HepG2 (cell line): Measurements from ENCODE around the gene SNU13. TPM values are rescaled to one million over a fixed set of nuclear protein-coding genes. Genes with fewer than 3 reads are reported as not detected.

Experiments
- CHCHD3 ChIP-seq: sonication (generic); formaldehyde crosslinking; IDR thresholded peaks from 2 replicates; pipeline ENCODE4 v1.8.0; 2022; ENCODE audit warnings: mild to moderate bottlenecking, missing genetic modification reagents, moderate library complexity
- ETV6 ChIP-seq: sonication (generic); formaldehyde crosslinking; conservative IDR thresholded peaks from 2 replicates; pipeline ENCODE4 v1.4.0; 2020; ENCODE audit warnings: missing genetic modification reagents
- GLI4 ChIP-seq: sonication (generic); formaldehyde crosslinking; IDR thresholded peaks from 2 replicates; pipeline ENCODE4 v1.5.1; 2020; ENCODE audit warnings: missing genetic modification reagents, mild to moderate bottlenecking, moderate library complexity, borderline replicate concordance
- POGK ChIP-seq: sonication (generic); formaldehyde crosslinking; conservative IDR thresholded peaks from 2 replicates; pipeline ENCODE4 v1.8.0; 2022; ENCODE audit warnings: mild to moderate bottlenecking, moderate library complexity, missing genetic modification reagents
- POGZ ChIP-seq: sonication (generic); formaldehyde crosslinking; IDR thresholded peaks from 2 replicates; pipeline ENCODE4 v1.4.0; 2020; ENCODE audit warnings: mild to moderate bottlenecking, missing genetic modification reagents
- SIN3A ChIP-seq: IDR thresholded peaks from 2 replicates; pipeline ENCODE4 v1.6.1; 2011; ENCODE audit warnings: low read depth, mild to moderate bottlenecking, control low read depth, low read length, borderline replicate concordance
- SRSF4 ChIP-seq: fragments of 200-400 bp; formaldehyde crosslinking; IDR thresholded peaks from one replicate; pipeline ENCODE4 v1.6.1; 2018; ENCODE audit warnings: mild to moderate bottlenecking, low read depth, low read length, moderate library complexity; ENCODE audit not compliant: poor library complexity, severe bottlenecking
- TBX3 ChIP-seq: fragments of 450-650 bp; IDR thresholded peaks from 2 replicates; pipeline ENCODE4 v1.6.1; 2017; ENCODE audit warnings: antibody characterized with exemption, mild to moderate bottlenecking, inconsistent platforms, borderline replicate concordance
- TP53 ChIP-seq: sonication (generic); formaldehyde crosslinking; conservative IDR thresholded peaks from 2 replicates; pipeline ENCODE4 v1.4.0; 2020; ENCODE audit warnings: missing genetic modification reagents
- TSC22D2 ChIP-seq: sonication (generic); formaldehyde crosslinking; IDR thresholded peaks from 2 replicates; pipeline ENCODE4 v1.5.1; 2020; ENCODE audit warnings: missing genetic modification reagents, mild to moderate bottlenecking, borderline replicate concordance
- ZBTB43 ChIP-seq: sonication (generic); formaldehyde crosslinking; conservative IDR thresholded peaks from 2 replicates; pipeline ENCODE4 v1.4.0; 2020; ENCODE audit warnings: missing genetic modification reagents
- ZMYM2 ChIP-seq: sonication (generic); formaldehyde crosslinking; IDR thresholded peaks from 2 replicates; pipeline ENCODE4 v1.8.0; 2022; ENCODE audit warnings: mild to moderate bottlenecking, missing genetic modification reagents
- ZNF296 ChIP-seq: sonication (generic); formaldehyde crosslinking; conservative IDR thresholded peaks from 2 replicates; pipeline ENCODE4 v1.5.0; 2020; ENCODE audit warnings: mild to moderate bottlenecking, missing genetic modification reagents
- ZNF639 ChIP-seq: conservative IDR thresholded peaks from 2 replicates; pipeline ENCODE4 v1.6.1; 2018; ENCODE audit warnings: missing genetic modification reagents
- ZNF841 ChIP-seq: sonication (generic); formaldehyde crosslinking; IDR thresholded peaks from 2 replicates; pipeline ENCODE4 v1.8.1; 2023; ENCODE audit warnings: missing genetic modification reagents, borderline replicate concordance
- ZXDC ChIP-seq: sonication (generic); formaldehyde crosslinking; IDR thresholded peaks from 2 replicates; pipeline ENCODE4 v1.5.0; 2020; ENCODE audit warnings: mild to moderate bottlenecking, missing genetic modification reagents
- polyA plus RNA-seq, 8 experiments: library from polyadenylated mRNA; depleted of rRNA in 3 of 8; stranded (reverse) in 7 of 8; unstranded in 1 of 8; fragments of >200 nt; fragmentation: Illumina TruSeq in 4 of 8; extraction: Trizol in 4 of 8; gene quantifications; 2 replicates each; pipeline versions ENCODE4 v1.2.1 to v1.2.3, GENCODE V29; 2011 to 2016; ENCODE audit warnings: low read depth in 4 of 8, missing spikeins in 1 of 8, mixed read lengths in 1 of 8; ENCODE audit not compliant: insufficient read depth in 1 of 8
- total RNA-seq, 5 experiments: library from RNA; depleted of rRNA; stranded (reverse); fragments of >200 nt; fragmentation: Illumina TruSeq; extraction: Trizol; gene quantifications; 2 replicates each; pipeline ENCODE4 v1.2.3, GENCODE V29; 2016; ENCODE audit warnings: low read depth in 1 of 5
- TF ChIP-seq, protein P1 (sequence below): sonication (generic); formaldehyde crosslinking; IDR thresholded peaks from 2 replicates; pipeline ENCODE4 v1.4.0; 2020; ENCODE audit warnings: mild to moderate bottlenecking, missing genetic modification reagents

SNU13 gene
- total and polyA plus RNA-seq, 2 of the 13 experiments (the other 11 are each of a cell fraction or from before 2014, with no cell fraction given), result 203 to 287 TPM

DNA sequence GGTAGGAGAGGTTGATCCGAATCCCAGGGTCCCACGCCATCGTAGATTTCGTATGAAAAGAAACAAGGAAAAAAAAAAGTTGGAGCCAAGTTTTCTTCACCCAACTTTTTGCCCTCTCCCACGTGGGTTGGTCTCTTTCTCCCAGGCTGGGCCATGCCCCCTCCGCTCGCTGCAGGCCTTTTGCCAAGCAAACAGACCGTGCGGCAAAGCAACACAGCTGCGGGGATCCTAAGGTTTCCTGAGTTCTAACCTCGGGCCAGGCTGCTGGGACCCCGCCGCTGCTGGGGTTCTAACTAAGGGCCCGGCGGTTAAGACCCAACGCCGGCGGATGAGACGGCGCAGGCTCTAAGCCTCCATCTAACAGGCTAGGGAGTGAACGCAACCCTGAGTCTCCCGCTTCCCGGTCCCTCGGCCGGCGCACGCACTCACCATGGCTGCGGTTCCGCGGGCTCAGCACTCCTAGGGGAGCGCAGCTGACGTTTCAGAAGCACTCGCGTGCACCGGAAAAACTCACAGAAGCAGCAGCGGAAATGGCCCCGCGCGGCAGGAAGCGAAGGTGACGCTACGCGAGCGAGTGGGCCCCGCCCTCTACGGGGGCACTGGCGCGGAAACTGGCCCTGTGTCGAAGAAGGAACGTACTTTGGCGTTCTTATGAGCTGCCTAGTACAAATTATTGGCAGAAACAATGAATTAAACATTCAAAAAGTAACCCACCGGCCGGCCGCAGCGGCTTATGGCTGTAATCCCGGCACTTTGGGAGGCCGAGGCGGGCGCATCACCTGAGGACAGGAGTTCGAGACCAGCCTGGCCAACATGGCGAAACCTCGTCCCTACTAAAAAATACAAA lies at the start of gene SNU13 (continued):
- peak; percentile 42; the same call in 1 of the 2 replicates for TF ChIP-seq ZBTB43 (CRISPR knock-in tag)
- TF ChIP-seq TP53 (CRISPR knock-in tag), result no peak
- peak; percentile 59; the same call in 1 of the 2 replicates for TF ChIP-seq POGZ (CRISPR knock-in tag)
- peak; percentile 82; the same call in 1 of the 2 replicates for TF ChIP-seq ETV6 (CRISPR knock-in tag)
- TF ChIP-seq CHCHD3, result no peak
- TF ChIP-seq TSC22D2 (CRISPR knock-in tag), result peak; percentile 60; the same call in 1 of the 2 replicates
- peak; percentile 83; the same call in 1 of the 2 replicates for TF ChIP-seq ZMYM2 (CRISPR knock-in tag)
- no peak for TF ChIP-seq SRSF4
- no peak for TF ChIP-seq TBX3
- TF ChIP-seq POGK (CRISPR knock-in tag), result peak; percentile 85
- TF ChIP-seq GLI4, result no peak; the same call in 1 of the 2 replicates
- TF ChIP-seq ZNF639 (CRISPR knock-in tag), result peak; percentile 91
- TF ChIP-seq ZNF841 (CRISPR knock-in tag), result no peak
- 0 out of 2 replicates have a peak, but pooled peaks have one; percentile 47 for TF ChIP-seq ZXDC (CRISPR knock-in tag)
- 0 out of 2 replicates have a peak, but pooled peaks have one; percentile 35 for TF ChIP-seq ZNF296 (CRISPR knock-in tag)
- peak; percentile 89; the same call in 1 of the 2 replicates for TF ChIP-seq SIN3A
- TF ChIP-seq, protein P1, sequence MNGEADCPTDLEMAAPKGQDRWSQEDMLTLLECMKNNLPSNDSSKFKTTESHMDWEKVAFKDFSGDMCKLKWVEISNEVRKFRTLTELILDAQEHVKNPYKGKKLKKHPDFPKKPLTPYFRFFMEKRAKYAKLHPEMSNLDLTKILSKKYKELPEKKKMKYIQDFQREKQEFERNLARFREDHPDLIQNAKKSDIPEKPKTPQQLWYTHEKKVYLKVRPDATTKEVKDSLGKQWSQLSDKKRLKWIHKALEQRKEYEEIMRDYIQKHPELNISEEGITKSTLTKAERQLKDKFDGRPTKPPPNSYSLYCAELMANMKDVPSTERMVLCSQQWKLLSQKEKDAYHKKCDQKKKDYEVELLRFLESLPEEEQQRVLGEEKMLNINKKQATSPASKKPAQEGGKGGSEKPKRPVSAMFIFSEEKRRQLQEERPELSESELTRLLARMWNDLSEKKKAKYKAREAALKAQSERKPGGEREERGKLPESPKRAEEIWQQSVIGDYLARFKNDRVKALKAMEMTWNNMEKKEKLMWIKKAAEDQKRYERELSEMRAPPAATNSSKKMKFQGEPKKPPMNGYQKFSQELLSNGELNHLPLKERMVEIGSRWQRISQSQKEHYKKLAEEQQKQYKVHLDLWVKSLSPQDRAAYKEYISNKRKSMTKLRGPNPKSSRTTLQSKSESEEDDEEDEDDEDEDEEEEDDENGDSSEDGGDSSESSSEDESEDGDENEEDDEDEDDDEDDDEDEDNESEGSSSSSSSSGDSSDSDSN (CRISPR knock-in tag), result peak; percentile 82
